ENCODE measurements around the gene BACH2. TPM values are rescaled to one million over a fixed set of nuclear protein-coding genes. Genes with fewer than 3 reads are reported as not detected.
"Not testable (repeated sequence)": the region's sequence is repeated elsewhere in the genome, so short reads cannot be mapped to it uniquely, and the experiment has no call there.

BACH2 gene
- polyA plus RNA-seq, 3 donors = 10.4 to 12.9 (median 11.2) TPM

- DNase-seq (ENCODE audit: extremely low read depth in 1 of 11, low read depth in 9 of 11, low spot score in 4 of 11) = no peak
Observed at GRCh38 chr6:90036963-90037362, 259.7 kb downstream of the BACH2 start.

GRCh38 chr6:90035047-90035723 lies 261.5 kb downstream of the BACH2 start:
- no peak for DNase-seq (ENCODE audit: extremely low read depth in 1 of 11, low read depth in 9 of 11, low spot score in 4 of 11)

- DNase-seq (ENCODE audit: extremely low read depth in 1 of 11, low read depth in 9 of 11, low spot score in 4 of 11) = no peak
Observed at GRCh38 chr6:90033746-90034271, 262.8 kb downstream of the BACH2 start.

GRCh38 chr6:90032489-90033212 lies 264.0 kb downstream of the BACH2 start:
- not testable (repeated sequence) for DNase-seq (ENCODE audit: extremely low read depth in 1 of 11, low read depth in 9 of 11, low spot score in 4 of 11)

- no peak for DNase-seq (ENCODE audit: extremely low read depth in 1 of 11, low read depth in 9 of 11, low spot score in 4 of 11)
Observed at GRCh38 chr6:90028995-90029635, 267.5 kb downstream of the BACH2 start.

GRCh38 chr6:90028066-90028778 lies 268.4 kb downstream of the BACH2 start:
- DNase-seq (ENCODE audit: extremely low read depth in 1 of 11, low read depth in 9 of 11, low spot score in 4 of 11) = no peak

- no peak for DNase-seq (ENCODE audit: extremely low read depth in 1 of 11, low read depth in 9 of 11, low spot score in 4 of 11)
Observed at GRCh38 chr6:90026216-90026615, 270.4 kb downstream of the BACH2 start.

GRCh38 chr6:90025523-90026061 lies 271.1 kb downstream of the BACH2 start:
- DNase-seq (ENCODE audit: extremely low read depth in 1 of 11, low read depth in 9 of 11, low spot score in 4 of 11) = peak in 4 of 11 donors; percentile 6 to 22 (median 14)

- no peak for DNase-seq (ENCODE audit: extremely low read depth in 1 of 11, low read depth in 9 of 11, low spot score in 4 of 11)
Observed at GRCh38 chr6:90024633-90025032, 272.0 kb downstream of the BACH2 start.

GRCh38 chr6:90021711-90022110 lies 274.9 kb downstream of the BACH2 start:
- no peak for DNase-seq (ENCODE audit: extremely low read depth in 1 of 11, low read depth in 9 of 11, low spot score in 4 of 11)

GRCh38 chr6:90020746-90021145 lies 275.9 kb downstream of the BACH2 start:
- no peak for DNase-seq (ENCODE audit: extremely low read depth in 1 of 11, low read depth in 9 of 11, low spot score in 4 of 11)

GRCh38 chr6:90019216-90019615 lies 277.4 kb downstream of the BACH2 start:
- DNase-seq (ENCODE audit: extremely low read depth in 1 of 11, low read depth in 9 of 11, low spot score in 4 of 11) = no peak

- no peak for DNase-seq (ENCODE audit: extremely low read depth in 1 of 11, low read depth in 9 of 11, low spot score in 4 of 11)
Observed at GRCh38 chr6:90015883-90016282, 280.8 kb downstream of the BACH2 start.

GRCh38 chr6:90008908-90009501 lies 287.6 kb downstream of the BACH2 start:
- no peak for DNase-seq (ENCODE audit: extremely low read depth in 1 of 11, low read depth in 9 of 11, low spot score in 4 of 11)

- no peak for DNase-seq (ENCODE audit: extremely low read depth in 1 of 11, low read depth in 9 of 11, low spot score in 4 of 11)
Observed at GRCh38 chr6:90008189-90008907, 288.3 kb downstream of the BACH2 start.

GRCh38 chr6:90005048-90005827 lies 291.4 kb downstream of the BACH2 start:
- DNase-seq (ENCODE audit: extremely low read depth in 1 of 11, low read depth in 9 of 11, low spot score in 4 of 11) = no peak

GRCh38 chr6:90004511-90004910 lies 292.1 kb downstream of the BACH2 start:
- no peak for DNase-seq (ENCODE audit: extremely low read depth in 1 of 11, low read depth in 9 of 11, low spot score in 4 of 11)
